HG03039 (cell line): ENCODE measurements around the gene THUMPD3.

Experiments used
- ATAC-seq: cut with Tn5 transposase; IDR thresholded peaks from one replicate; pipeline ENCODE4 v1.9.1; 2021; ENCODE audit warnings: mild to moderate bottlenecking, moderate library complexity; ENCODE audit not compliant: unreplicated experiment

Gene THUMPD3

GRCh38 chr3:9352917-9353752, 9.7 kb upstream of the THUMPD3 start:
- ATAC-seq, result no peak

DNA sequence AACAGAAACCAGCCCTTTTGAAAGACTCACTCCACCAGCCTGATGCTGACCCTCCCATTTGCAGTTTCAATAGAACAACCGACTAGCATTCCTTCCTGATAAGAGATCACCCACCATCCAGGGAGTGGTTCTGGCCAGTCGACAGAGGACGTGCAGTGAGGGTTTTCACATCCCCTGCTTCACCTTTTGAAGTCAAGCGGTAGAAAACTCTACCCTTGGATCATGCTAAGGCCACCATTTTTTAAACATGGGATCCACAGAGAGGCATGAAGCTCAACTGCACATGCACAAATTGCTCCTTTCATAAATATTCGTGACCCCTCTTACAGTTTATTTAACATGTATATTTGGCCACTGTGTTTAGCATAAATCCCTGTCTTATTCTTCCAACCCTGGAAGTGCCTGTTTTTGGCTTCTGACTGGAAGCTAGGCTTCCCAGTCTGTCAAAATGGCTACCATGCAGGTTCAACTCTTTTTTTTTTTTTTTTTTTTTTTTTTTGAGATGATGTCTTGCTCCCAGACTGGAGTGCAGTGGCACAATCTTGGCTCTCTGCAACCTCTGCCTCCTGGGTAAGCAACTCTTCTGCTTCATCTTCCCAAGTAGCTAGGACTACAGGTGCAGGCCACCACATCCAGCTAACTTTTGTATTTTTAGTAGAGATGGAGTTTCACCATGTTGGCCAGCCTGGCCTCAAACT, 1.0 kb upstream of the THUMPD3 start:
- no peak for ATAC-seq

GRCh38 chr3:9369508-9369907, 6.7 kb downstream of the THUMPD3 start:
- ATAC-seq, result no peak

DNA sequence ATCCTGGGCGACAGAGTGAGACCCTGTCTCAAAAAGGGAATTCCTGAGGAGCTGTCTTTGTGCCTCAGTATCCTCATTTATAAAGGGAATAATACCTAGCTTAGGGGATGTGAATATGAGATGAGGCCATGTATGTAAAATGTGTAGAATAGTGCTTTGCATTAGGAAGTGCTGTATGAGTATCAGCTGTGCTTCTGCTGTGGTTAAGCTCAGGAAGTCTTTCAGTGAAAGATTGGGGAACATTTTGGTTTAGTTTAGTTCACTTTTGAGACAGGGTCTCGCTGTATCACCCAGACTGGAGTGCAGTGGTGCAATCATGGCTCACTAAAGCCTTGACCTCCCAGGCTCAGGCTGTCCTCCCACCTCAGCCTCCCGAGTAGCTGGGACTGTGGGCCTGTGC, 10.6 kb downstream of the THUMPD3 start:
- no peak for ATAC-seq

- no peak for ATAC-seq
Measured at GRCh38 chr3:9377981-9378380, 15.1 kb downstream of the THUMPD3 start.

DNA sequence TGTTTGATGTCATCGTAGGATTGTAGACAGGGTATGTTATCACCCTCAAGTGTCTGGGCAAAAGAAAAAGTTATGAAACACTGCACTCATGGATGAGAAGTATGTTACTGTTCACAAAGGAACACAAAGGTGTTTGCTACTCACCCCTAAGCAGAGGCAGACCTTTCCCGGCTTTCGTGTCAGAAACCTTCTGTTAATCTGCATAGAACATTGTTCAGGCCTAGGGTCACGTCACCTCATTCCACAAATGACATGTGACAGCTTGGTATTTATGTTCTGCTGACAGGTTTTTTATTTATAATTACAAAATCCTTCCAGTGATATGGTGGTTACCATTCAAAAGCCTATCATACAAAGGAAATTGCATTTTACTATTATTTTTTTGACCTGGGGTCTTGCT, 16.5 kb downstream of the THUMPD3 start:
- no peak for ATAC-seq

- no peak for ATAC-seq
Measured at GRCh38 chr3:9380014-9380413, 17.2 kb downstream of the THUMPD3 start.

DNA sequence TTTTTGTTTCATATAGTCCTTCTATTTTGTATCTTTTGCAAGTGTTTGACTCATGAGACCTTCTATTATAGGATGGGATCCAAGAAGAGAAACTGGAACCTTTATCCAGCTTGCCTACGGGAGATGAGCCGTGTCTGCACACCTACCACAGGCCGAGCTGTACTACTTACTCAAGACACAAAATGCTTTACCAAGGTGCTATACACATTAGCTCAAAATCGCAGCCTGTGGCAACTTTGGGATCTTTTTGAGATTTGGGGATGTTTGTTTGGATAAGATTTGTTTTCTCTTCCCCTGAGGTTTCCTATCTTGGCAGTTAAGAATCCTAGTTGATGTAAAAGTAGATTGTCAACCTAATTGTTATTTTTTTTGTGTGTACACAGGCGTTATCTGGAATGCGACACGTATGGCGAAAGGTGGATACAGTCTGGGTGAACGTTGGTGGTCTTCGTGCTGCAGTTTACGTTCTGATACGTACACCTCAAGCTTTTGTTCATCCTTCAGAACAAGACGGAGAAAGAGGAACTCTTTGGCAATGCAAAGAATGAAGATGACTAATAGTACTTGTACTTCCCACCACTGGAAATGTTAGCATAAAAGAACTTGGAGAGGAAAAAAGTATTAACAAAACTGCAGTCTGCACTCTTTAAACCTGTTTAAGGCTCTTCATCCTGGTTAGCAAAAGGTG, 21.4 kb downstream of the THUMPD3 start:
- no peak for ATAC-seq

DNA sequence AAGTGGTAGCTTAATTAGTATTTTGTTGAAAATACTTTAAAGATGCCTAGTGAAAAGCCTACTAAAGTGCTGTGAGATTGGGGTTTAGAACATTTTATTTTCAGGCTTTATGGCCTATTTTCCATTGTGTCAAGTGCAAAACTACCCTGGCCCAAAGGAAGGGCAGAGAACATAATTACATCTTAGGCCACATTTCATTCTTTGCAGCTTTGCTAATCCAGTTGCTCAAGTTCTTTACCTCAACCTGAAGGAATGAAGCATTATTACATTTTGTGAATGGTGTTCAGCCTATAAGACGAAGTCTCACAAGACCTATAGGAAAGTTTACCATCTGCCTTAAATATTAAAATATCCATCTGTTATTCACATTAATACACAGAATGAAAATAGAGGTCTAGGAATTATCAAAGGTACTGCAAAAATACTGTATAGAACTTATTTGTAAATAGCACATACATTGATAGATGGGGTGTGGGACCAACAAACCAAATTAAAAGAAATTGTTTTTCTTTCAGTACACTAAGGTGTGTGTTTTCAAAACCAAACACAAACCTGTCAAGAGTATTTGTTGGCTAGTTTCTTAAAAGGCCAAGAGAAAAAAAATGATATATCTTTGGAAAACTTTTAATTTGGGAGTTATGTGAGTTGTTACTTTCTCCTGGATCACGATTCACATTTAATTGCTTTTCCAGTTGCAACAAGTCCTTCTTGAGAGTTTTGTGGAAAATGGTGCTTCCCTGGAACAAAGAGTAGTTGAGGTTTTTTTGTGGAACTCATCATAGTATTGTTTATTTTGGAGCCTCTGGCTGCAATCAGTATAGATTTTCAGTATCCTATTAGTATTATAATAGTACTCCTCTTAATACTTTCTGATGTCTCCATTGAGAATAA, 22.6 kb downstream of the THUMPD3 start:
- no peak for ATAC-seq

GRCh38 chr3:9386078-9386459, 23.2 kb downstream of the THUMPD3 start:
- no peak for ATAC-seq

DNA sequence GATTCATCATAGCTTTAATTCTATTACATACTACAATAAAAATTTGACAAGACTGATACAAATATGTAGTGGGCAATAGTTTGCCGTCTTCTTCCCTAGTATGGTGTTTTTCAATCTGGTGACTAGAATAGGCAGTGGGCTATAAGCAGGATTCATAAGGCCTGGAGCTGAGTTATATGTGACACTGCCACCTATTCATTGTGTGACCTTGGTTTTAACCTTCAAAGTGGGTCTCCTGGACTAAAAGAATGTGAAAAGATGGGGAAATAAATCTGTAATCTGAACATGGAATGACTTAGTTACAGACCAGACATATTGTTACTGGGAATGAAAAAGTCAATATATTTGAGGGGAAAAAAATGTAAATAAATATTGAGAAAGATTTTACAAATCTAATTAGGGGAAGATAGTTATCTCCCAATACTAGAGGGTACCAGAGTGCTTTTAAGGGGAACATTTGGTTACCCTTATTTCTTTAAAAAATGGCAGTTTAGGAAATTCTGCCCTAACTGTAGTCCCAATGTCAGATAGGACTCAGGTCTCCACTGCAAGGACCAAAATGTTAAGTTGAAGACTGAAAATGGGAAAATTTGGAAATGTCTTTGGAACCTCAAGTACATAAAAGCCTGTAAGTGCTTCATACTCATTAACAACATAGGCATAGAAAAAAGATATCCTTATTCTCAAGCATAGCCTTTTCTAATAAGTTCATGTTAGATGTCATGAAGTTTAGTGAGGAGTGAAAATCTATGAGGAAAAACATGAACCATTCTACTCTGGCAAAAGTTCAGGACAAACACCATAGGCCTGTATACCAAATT, 23.9 kb downstream of the THUMPD3 start:
- no peak for ATAC-seq

GRCh38 chr3:9387322-9387655, 24.4 kb downstream of the THUMPD3 start:
- no peak for ATAC-seq

DNA sequence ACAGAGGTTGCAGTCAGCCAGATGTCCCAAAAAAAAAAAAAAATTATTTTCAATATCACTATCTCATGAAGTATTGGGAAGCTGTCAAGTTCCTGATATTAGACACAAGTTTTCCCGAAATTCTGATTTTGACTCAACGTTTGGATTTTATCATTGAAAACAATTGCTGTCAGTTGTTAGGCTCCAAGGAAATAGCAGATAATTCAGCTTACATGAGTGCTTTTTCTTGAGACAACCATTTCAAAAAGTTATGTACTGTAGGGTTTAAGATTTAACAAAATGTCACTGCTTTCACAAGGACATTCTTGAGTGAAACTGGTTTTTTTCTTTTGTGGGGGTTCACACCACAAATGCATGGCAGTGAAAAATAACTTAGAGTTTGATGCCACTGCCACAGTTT, 25.3 kb downstream of the THUMPD3 start:
- no peak for ATAC-seq

GRCh38 chr3:9388562-9389272, 25.9 kb downstream of the THUMPD3 start:
- no peak for ATAC-seq

- ATAC-seq, result no peak
Measured at GRCh38 chr3:9390265-9390888, 27.5 kb downstream of the THUMPD3 start.

DNA sequence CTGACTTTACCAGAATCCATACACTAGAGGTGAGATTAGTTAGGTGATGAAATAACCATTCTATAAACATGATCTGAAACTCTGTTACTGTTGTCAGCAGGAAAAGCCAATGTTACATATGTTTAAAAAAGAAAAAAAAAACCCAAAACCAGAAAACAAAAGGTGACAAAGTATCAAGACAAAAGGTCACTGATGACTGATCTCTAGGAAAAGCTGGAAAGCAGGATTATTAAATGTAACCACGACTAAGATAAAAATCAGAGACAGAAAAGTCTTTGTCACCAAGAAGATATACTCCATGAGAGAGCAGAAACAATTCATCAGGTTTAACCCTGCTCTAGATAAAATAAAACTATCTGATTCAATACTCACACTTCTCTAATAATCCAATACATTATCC, 29.2 kb downstream of the THUMPD3 start:
- no peak for ATAC-seq

- no peak for ATAC-seq
Measured at GRCh38 chr3:9395570-9396300, 32.9 kb downstream of the THUMPD3 start.

GRCh38 chr3:9396301-9396631, 33.4 kb downstream of the THUMPD3 start:
- peak; percentile 26 for ATAC-seq
